ENCODE data around the gene PURA.

DNA sequence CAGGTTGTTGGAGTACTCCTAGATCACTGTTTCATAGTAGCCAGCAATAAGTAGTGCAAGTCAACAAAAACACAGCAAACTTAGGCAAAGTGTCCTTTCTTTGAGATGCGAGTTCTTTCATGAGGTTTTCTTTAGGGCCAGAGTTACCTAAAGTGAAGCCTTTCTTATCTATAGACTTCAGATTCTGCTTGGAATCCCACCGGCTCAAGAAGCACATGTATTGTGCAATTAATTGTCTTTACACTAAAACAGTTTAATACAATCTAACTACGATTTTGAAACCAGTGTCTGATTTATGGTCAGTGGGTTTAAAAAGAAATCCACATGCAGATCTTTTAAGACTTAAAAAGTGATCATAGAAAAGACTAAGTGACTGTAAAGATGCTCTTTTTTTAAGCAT lies 3.6 kb downstream of the PURA start:
- TF ChIP-seq POLR2AphosphoS5 (IDR thresholded peaks at IDR 0.05; ENCODE audit: low read depth, low read length), result no peak
- no peak for TF ChIP-seq SPI1 (IDR thresholded peaks at IDR 0.05; ENCODE audit: low read depth, low read length)
